GM19468 (cell line): ENCODE results near the gene RPL4.
"Not testable (repeated sequence)": the region's sequence is repeated elsewhere in the genome, so short reads cannot be mapped to it uniquely, and the experiment has no call there.

ENCODE experiments used
- ATAC-seq: cut with Tn5 transposase; IDR thresholded peaks from one replicate; pipeline ENCODE4 v1.9.1; 2021; ENCODE audit warnings: mild to moderate bottlenecking, moderate library complexity, moderate number of reproducible peaks; ENCODE audit not compliant: unreplicated experiment; ENCODE audit errors: extremely low read depth

Gene RPL4

GRCh38 chr15:66461294-66461693, 43.4 kb downstream of the RPL4 start:
- ATAC-seq: not testable (repeated sequence)

- ATAC-seq: no peak
These were observed 44.6 kb downstream of the RPL4 start for GRCh38 chr15:66459818-66460615.

GRCh38 chr15:66456211-66456610, 48.4 kb downstream of the RPL4 start:
- ATAC-seq: no peak

GRCh38 chr15:66454143-66454542, 50.5 kb downstream of the RPL4 start:
- no peak for ATAC-seq

- ATAC-seq: no peak
These were observed 51.6 kb downstream of the RPL4 start for GRCh38 chr15:66452971-66453580.

GRCh38 chr15:66452420-66452819, 52.2 kb downstream of the RPL4 start:
- no peak for ATAC-seq
